ENCODE data around the gene PCYOX1L.
"Not testable (repeated sequence)": the region's sequence is repeated elsewhere in the genome, so short reads cannot be mapped to it uniquely, and the experiment has no call there.

Gene PCYOX1L

GRCh38 chr5:149388498-149389190 is 30.8 kb downstream of the PCYOX1L start:
- no peak for DNase-seq

GRCh38 chr5:149389552-149390495 is 32.0 kb downstream of the PCYOX1L start:
- DNase-seq = no peak

GRCh38 chr5:149391076-149391475 is 33.2 kb downstream of the PCYOX1L start:
- DNase-seq = not testable (repeated sequence)

- DNase-seq = no peak
Measured at GRCh38 chr5:149391524-149391923, 33.7 kb downstream of the PCYOX1L start.

GRCh38 chr5:149392718-149393117 is 34.9 kb downstream of the PCYOX1L start:
- DNase-seq = no peak

GRCh38 chr5:149394996-149395395 is 37.1 kb downstream of the PCYOX1L start:
- DNase-seq = not testable (repeated sequence)

GRCh38 chr5:149397530-149397929 is 39.7 kb downstream of the PCYOX1L start:
- DNase-seq = no peak

- not testable (repeated sequence) for DNase-seq
Measured at GRCh38 chr5:149398747-149399266, 41.0 kb downstream of the PCYOX1L start.

- DNase-seq = no peak
Measured at GRCh38 chr5:149399775-149400174, 41.9 kb downstream of the PCYOX1L start.

- DNase-seq = peak; percentile 4
Measured at GRCh38 chr5:149400304-149400703, 42.5 kb downstream of the PCYOX1L start.

GRCh38 chr5:149401051-149401450 is 43.2 kb downstream of the PCYOX1L start:
- DNase-seq = no peak

GRCh38 chr5:149402291-149402690 is 44.4 kb downstream of the PCYOX1L start:
- no peak for DNase-seq

GRCh38 chr5:149403923-149404745 is 46.3 kb downstream of the PCYOX1L start:
- DNase-seq = no peak

- DNase-seq = no peak
Measured at GRCh38 chr5:149404746-149405549, 47.1 kb downstream of the PCYOX1L start.

GRCh38 chr5:149405550-149406202 is 47.8 kb downstream of the PCYOX1L start:
- DNase-seq = no peak

- DNase-seq = no peak
Measured at GRCh38 chr5:149406203-149406978, 48.5 kb downstream of the PCYOX1L start.

- DNase-seq = no peak
Measured at GRCh38 chr5:149406979-149407306, 49.1 kb downstream of the PCYOX1L start.

GRCh38 chr5:149407323-149408251 is 49.7 kb downstream of the PCYOX1L start:
- no peak for DNase-seq

- no peak for DNase-seq
Measured at GRCh38 chr5:149408252-149409099, 50.6 kb downstream of the PCYOX1L start.
